Small intestine (tissue), 7 donors: ENCODE results near the gene FEN1. TPM values are rescaled to one million over a fixed set of nuclear protein-coding genes. Genes with fewer than 3 reads are reported as not detected.
A peak's percentile ranks its signal among the peaks of the same experiment; 100 is the strongest.

Experiments used
- DNase-seq, 2 donors: peaks; one replicate each; pipeline versions ENCODE4 v3.0.0 to v3.0.0-alpha.2; 2013
- FAIRE-seq: peaks from 2 replicates; lab custom pipeline; 2012; peaks lifted over from hg19 to GRCh38; lab: Jason Lieb, UNC
- H3K27ac ChIP-seq, 3 donors: one replicate each; pipeline ENCODE4 v1.5.1; 2013; ENCODE audit warnings: low read length in 2 of 3, mild to moderate bottlenecking in 2 of 3, control low read depth in 1 of 3, inconsistent platforms in 1 of 3, low read depth in 1 of 3, moderate library complexity in 1 of 3
- H3K27me3 ChIP-seq, 3 donors: one replicate each; pipeline ENCODE4 v1.6.1; 2013; ENCODE audit warnings: low read length in 3 of 3, inconsistent platforms in 1 of 3; ENCODE audit not compliant: control insufficient read depth in 3 of 3, insufficient read depth in 3 of 3
- H3K36me3 ChIP-seq, 3 donors: one replicate each; pipeline ENCODE4 v1.6.1; 2013; ENCODE audit warnings: low read length in 3 of 3, inconsistent platforms in 1 of 3, low read depth in 1 of 3, mild to moderate bottlenecking in 1 of 3, moderate library complexity in 1 of 3; ENCODE audit not compliant: control insufficient read depth in 3 of 3, insufficient read depth in 2 of 3
- H3K4me1 ChIP-seq, 3 donors: one replicate each; pipeline ENCODE4 v1.6.1; 2013; ENCODE audit warnings: low read length in 2 of 3, inconsistent platforms in 1 of 3, low read depth in 1 of 3, mild to moderate bottlenecking in 1 of 3, moderate library complexity in 1 of 3; ENCODE audit not compliant: control insufficient read depth in 3 of 3, insufficient read depth in 2 of 3
- H3K4me3 ChIP-seq, 3 donors: one replicate each; pipeline ENCODE4 v1.5.1; 2013; ENCODE audit warnings: low read length in 3 of 3, control low read depth in 1 of 3, inconsistent platforms in 1 of 3, low read depth in 1 of 3, mild to moderate bottlenecking in 1 of 3, moderate library complexity in 1 of 3
- H3K9me3 ChIP-seq, 2 donors: one replicate each; pipeline ENCODE4 v1.6.1; 2013; ENCODE audit warnings: low read depth in 1 of 2, low read length in 1 of 2; ENCODE audit not compliant: control insufficient read depth in 2 of 2, insufficient read depth in 1 of 2
- WGBS, 3 donors: extraction: QIAGEN DNeasy Blood & Tissue Kit; methylation state at CpG; one replicate each; pipeline ENCODE4 v1.1.7; 2013; 5-methylcytosine and 5-hydroxymethylcytosine counted together
- polyA plus RNA-seq, 4 donors: library from polyadenylated mRNA; stranded (reverse) in 3 of 4; unstranded in 1 of 4; fragments of 200-250 nt in 3 of 4; fragments of 120-200 nt in 1 of 4; gene quantifications; one replicate each; pipeline versions ENCODE4 v1.2.1 to v1.2.3, GENCODE V29; 2013
- donor health status: healthy with polysubstance abuse.
- donor health status: control.
- donor health status: control.
- donor health status: Bipolar disorder and iron deficiency.
- donor health status: healthy.

FEN1 gene
- polyA plus RNA-seq, 4 donors, result 5.8 to 32.1 (median 14.5) TPM

DNA sequence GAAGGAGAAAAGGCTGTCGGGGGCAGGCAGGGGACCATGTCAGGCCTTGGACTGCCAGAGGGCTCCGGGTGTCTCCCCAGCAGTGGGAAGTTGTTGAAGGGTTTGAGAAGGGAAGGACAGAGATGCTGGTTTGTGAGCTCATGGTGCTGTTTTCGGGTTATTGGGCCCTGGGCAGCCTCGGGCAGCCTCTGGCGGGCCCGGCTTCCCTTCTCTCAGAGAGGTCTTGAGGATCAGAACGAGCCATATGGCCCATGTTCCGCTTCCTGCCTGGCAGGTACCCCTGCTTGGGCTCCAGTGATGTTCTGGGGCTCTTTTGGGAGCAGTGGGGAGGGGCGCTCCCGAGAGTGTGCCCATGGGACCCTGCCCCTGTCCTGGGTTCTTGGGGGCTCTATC is 30.5 kb upstream of the FEN1 start:
- FAIRE-seq, result no peak
- Histone ChIP-seq H3K27me3 (no peaks in the 10 kb centered on the region), H3K27ac (no peak overlapping the region), H3K9me3 (no peaks in the 10 kb centered on the region), H3K4me3 (no peak overlapping the region), H3K36me3 (peaks cover 0 to 71% (median 0%) of the 10 kb centered on the region in 3 donors), H3K4me1 (peaks cover 0 to 58% (median 3%) of the 10 kb centered on the region in 3 donors)
- WGBS, 3 donors, result 78 to 89% (median 78%) methylated on average over 9 to 10 of the region's 10 CpGs
- no peak for DNase-seq

DNA sequence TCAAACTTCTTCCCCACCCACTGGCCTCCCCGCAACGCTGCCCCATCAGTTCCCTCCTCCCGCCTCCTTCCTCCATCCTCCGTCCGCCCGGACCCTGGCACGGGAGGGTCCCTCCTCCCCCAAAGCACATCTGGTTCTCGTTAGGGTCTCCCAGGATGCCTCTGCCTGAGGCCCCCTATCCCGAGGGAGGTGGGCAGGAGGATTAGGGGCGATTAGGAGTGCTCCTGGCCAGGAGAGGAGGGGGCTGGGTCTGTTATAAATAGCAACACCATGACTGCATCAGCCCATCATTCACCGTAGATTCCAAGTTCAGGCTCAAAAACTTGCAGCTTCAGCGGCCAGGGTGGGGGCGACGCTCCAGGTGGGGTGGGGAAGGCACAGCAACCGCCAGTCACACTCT is 29.9 kb upstream of the FEN1 start:
- Histone ChIP-seq H3K27ac (peak overlapping the region in 1 of 3 donors; percentile 18), H3K27me3 (no peaks in the 10 kb centered on the region), H3K4me1 (peaks cover 0 to 54% (median 2%) of the 10 kb centered on the region in 3 donors), H3K9me3 (no peaks in the 10 kb centered on the region), H3K36me3 (peaks cover 0 to 69% (median 0%) of the 10 kb centered on the region in 3 donors), H3K4me3 (no peak overlapping the region)
- no peak for DNase-seq
- 49 to 85% (median 75%) methylated on average over 14 to 15 of the region's 15 CpGs for WGBS, 3 donors
- no peak for FAIRE-seq

DNA sequence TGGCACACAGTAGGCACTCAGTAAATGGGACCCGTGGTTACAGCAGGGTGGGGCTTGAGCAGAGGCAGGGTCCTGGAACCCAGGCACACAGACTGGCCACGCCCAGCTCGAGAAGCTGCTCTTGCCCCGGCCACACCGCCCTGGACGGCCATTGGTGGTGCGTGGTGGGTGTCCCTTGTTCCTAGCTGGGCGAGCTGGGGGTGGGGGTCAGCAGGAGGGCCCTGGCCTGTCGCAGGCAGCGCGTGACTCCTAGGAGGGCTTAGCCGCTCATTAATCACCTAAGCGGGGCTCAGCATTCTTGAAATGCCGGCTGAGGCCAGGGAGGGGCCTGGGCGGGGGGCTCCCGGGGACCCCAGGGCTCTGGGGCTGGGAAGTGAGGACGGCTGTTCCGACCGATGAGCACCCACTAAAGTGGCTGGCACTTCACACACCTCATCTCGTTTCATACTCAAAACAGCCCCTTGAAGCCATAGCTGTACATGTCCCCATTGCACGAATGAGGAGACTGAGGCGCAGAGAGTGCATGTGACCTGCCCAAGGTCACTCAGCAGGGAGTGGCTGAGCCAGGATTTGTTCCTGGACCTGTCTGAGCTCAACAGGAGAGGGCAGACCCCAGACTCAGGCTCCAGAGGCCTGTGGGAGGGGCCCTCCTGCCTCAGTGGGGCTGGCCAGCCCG is 28.6 kb upstream of the FEN1 start:
- Histone ChIP-seq H3K27ac (peak overlapping the region in 1 of 3 donors; percentile 67), H3K4me1 (peaks cover 0 to 55% (median 0%) of the 10 kb centered on the region in 3 donors), H3K27me3 (no peaks in the 10 kb centered on the region), H3K36me3 (peaks cover 0 to 67% (median 0%) of the 10 kb centered on the region in 3 donors), H3K4me3 (no peak overlapping the region), H3K9me3 (no peaks in the 10 kb centered on the region)
- 76 to 77% (median 76%) methylated on average over 23 of the region's 23 CpGs for WGBS, 3 donors
- FAIRE-seq (no peak), DNase-seq (no peak)

DNA sequence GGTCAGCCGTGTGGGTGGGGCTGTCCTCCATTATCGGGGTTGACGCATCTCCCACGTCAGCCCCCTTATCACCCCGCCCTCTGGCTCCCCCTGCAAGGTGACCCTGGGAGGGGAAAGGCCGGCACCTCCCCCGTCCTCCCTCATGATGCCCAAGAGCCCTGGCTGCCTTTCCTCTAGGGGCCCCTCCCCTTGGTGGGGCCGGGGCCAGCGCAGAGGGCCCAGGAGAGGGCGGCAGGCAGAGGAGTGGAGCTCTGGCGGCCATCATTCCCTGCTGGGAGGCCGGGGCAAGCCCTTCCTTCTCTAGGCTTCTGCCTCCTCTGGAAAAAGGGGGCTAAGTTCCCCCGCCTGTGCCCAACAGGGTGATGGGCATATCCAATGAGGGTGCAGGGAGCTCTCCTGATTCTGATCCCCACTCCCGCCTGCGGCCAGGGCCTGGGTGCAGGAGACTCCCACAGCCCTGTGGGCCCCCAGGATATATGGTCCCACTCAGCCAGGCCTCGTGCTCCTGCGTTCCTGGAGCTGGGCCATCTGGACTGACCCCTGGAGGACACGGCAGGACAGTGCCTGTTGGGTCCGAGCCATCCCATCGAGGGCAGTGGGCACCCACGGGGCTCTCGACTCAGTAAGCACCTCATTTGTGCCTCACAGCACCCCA is 28.0 kb upstream of the FEN1 start:
- DNase-seq (peak; percentile 46 to 64), FAIRE-seq (no peak)
- H3K4me1 ChIP-seq, result peaks cover 0 to 62% (median 0%) of the 10 kb centered on the region in 3 donors
- H3K27me3 ChIP-seq, result no peaks in the 10 kb centered on the region
- H3K9me3 ChIP-seq, result no peaks in the 10 kb centered on the region
- H3K4me3 ChIP-seq, result no peak overlapping the region
- peaks cover 0 to 71% (median 0%) of the 10 kb centered on the region in 3 donors for H3K36me3 ChIP-seq
- 49 to 58% (median 54%) methylated on average over 20 to 22 of the region's 22 CpGs for WGBS, 3 donors
- H3K27ac ChIP-seq, result peak overlapping the region in 1 of 3 donors; percentile 67

DNA sequence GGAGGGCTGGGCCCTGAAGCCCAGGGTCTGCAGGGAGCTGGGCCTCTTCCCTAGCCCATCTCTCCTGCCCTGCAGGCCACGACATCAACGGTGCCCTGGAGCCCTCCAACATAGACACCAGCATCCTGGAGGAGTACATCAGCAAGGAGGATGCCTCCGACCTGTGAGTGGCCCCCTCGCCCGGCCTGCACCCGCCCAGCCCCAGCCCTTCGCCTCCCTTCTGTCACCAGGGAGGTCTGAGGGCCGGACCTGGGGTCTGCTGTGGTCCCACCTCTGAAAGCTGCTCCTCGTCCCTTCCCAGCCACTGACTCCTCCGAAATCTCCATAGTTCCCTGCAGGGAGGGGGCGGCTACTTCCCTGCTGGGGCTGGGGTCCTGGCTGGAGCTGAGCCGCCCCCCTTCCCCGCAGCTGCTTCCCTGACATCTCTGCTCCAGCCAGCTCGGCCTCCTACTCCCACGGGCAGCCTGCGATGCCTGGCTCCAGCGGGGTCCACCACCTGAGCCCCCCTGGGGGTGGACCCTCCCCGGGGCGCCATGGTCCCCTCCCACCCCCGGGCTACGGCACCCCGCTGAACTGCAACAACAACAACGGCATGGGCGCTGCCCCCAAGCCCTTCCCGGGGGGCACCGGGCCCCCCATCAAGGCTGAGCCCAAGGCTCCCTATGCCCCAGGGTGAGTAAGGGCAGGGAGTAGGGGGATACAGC is 27.0 kb upstream of the FEN1 start:
- Histone ChIP-seq H3K9me3 (no peaks in the 10 kb centered on the region), H3K27ac (peak overlapping the region in 1 of 3 donors; percentile 67), H3K36me3 (peaks cover 0 to 70% (median 0%) of the 10 kb centered on the region in 3 donors), H3K27me3 (no peaks in the 10 kb centered on the region), H3K4me3 (no peak overlapping the region), H3K4me1 (peaks cover 0 to 65% (median 0%) of the 10 kb centered on the region in 3 donors)
- FAIRE-seq (no peak), DNase-seq (no peak)
- 84 to 90% (median 85%) methylated on average over 18 to 26 of the region's 26 CpGs for WGBS, 3 donors

DNA sequence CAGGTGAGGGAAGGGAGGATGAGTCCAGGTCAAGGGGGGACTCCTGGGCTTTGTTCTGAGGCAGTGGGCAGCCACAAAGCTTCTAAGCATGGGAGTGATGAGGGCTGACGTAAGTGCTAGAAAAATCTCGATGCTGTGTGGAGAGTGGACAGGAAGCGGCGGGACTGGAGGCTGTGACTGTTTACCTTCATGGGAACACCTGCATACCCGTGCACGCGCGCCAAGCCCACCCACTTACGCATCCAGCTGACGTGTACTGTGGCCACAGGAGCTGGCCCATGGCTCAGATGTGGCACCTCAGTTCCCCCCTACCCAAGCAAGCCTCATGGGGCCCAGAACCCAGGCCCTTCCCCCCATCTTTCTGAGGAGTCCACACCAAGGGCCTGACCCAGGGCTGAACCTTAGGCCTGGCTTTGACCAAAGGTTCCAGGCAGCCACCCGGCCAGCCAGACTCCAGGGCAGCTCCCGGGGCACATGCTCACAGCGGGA is 26.3 kb upstream of the FEN1 start:
- FAIRE-seq, result no peak
- Histone ChIP-seq H3K4me1 (peaks cover 0 to 62% (median 0%) of the 10 kb centered on the region in 3 donors), H3K27ac (peak overlapping the region in 1 of 3 donors; percentile 28), H3K4me3 (no peak overlapping the region), H3K9me3 (no peaks in the 10 kb centered on the region), H3K36me3 (peaks cover 0 to 71% (median 0%) of the 10 kb centered on the region in 3 donors), H3K27me3 (no peaks in the 10 kb centered on the region)
- 65 to 77% (median 70%) methylated on average over 13 of the region's 13 CpGs for WGBS, 3 donors
- DNase-seq, result no peak

DNA sequence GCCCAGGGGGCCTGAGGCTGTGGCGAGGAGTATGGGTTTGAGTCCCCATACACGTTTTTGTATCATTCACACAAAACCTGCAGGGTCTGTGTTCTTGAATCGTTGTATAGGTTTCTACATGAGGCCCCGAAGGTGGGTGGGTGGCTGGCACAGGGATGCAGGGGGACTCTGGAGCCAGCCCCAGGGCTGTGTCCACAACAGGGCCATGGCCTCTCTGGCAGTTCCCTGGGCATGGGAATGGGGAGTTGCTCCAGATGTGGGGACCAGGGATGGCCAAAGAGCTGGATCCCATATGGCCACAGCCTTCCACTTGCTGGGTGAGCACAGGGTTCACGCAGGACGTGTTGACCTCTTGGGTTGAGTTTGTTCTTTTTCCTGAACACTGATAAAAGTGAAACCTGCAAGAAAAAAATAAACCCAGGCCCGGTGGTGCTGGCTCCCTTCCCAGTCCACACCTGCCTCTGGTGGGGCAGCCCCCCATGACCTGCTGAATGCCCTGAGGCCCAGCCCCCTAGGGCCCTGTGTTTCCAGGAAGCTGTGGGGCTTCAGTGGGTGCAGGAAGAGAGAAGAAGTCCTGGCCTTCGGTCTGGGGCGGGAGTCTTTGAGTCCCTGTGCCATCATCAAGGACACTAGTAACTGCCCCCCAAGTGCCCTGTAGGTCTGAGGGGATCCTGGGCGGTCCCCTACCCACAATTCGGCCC is 24.2 kb upstream of the FEN1 start:
- DNase-seq (peak in 1 of 2 donors; percentile 58), FAIRE-seq (no peak)
- Histone ChIP-seq H3K4me1 (peaks cover 0 to 68% (median 0%) of the 10 kb centered on the region in 3 donors), H3K36me3 (peaks cover 0 to 76% (median 0%) of the 10 kb centered on the region in 3 donors), H3K27ac (peak overlapping the region in 1 of 3 donors; percentile 75), H3K27me3 (no peaks in the 10 kb centered on the region), H3K4me3 (peak overlapping the region in 1 of 3 donors; percentile 6), H3K9me3 (no peaks in the 10 kb centered on the region)
- 47 to 58% (median 48%) methylated on average over 11 of the region's 11 CpGs for WGBS, 3 donors
